ENCODE measurements around the gene GALNT14.

GRCh38 chr2:31129375-31130171 lies 8.7 kb downstream of the GALNT14 start:
- no peak for TF ChIP-seq EZH2 (IDR thresholded peaks at IDR 0.05; ENCODE audit: borderline replicate concordance, low read length)
- no peak for TF ChIP-seq CTCF (conservative IDR thresholded peaks at IDR 0.05 in 1 of 2, IDR thresholded peaks at IDR 0.05 in 1 of 2; ENCODE audit: extremely low read depth in 1 of 2, insufficient read depth in 1 of 2, low read depth in 1 of 2, low read length in 2 of 2)
